Erythroblast (primary cell): ENCODE data around the gene SLC17A5.

Source experiments
- GATA1 ChIP-seq: IDR thresholded peaks from 2 replicates; pipeline ENCODE4 v1.6.1; 2011; ENCODE audit warnings: low read depth, mild to moderate bottlenecking, control low read depth, low read length, moderate library complexity
- POLR2A ChIP-seq: IDR thresholded peaks from 2 replicates; pipeline ENCODE4 v1.6.1; 2011; ENCODE audit warnings: mild to moderate bottlenecking, low read length

GRCh38 chr6:73679009-73679408 lies 25.2 kb upstream of the SLC17A5 start:
- TF ChIP-seq POLR2A (no peak), GATA1 (no peak)
